ENCODE measurements around the gene PTCD3.

The PTCD3 gene

DNA sequence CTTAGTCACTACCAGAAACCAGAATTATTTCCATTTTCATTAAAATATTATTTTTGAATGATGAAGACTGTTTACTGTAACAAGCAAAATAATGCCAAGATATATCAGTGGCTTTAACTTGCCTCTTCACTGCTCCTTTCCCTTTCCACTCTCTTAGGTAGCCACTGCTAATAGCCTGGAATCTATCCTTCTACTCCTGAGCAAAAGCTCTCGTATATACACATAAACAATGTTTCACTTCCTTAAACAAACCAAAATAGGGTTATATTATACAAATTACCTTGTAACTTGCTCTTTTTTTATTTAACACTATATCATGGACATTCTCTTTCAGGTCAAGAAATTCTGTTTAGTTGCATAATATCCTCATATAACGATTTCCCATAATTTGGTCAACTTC, 68.4 kb downstream of the PTCD3 start:
- TF ChIP-seq, protein P1, sequence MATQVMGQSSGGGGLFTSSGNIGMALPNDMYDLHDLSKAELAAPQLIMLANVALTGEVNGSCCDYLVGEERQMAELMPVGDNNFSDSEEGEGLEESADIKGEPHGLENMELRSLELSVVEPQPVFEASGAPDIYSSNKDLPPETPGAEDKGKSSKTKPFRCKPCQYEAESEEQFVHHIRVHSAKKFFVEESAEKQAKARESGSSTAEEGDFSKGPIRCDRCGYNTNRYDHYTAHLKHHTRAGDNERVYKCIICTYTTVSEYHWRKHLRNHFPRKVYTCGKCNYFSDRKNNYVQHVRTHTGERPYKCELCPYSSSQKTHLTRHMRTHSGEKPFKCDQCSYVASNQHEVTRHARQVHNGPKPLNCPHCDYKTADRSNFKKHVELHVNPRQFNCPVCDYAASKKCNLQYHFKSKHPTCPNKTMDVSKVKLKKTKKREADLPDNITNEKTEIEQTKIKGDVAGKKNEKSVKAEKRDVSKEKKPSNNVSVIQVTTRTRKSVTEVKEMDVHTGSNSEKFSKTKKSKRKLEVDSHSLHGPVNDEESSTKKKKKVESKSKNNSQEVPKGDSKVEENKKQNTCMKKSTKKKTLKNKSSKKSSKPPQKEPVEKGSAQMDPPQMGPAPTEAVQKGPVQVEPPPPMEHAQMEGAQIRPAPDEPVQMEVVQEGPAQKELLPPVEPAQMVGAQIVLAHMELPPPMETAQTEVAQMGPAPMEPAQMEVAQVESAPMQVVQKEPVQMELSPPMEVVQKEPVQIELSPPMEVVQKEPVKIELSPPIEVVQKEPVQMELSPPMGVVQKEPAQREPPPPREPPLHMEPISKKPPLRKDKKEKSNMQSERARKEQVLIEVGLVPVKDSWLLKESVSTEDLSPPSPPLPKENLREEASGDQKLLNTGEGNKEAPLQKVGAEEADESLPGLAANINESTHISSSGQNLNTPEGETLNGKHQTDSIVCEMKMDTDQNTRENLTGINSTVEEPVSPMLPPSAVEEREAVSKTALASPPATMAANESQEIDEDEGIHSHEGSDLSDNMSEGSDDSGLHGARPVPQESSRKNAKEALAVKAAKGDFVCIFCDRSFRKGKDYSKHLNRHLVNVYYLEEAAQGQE (IDR thresholded peaks at IDR 0.05; ENCODE audit: insufficient replicate concordance, low read depth): no peak
- TF ChIP-seq, protein P2, sequence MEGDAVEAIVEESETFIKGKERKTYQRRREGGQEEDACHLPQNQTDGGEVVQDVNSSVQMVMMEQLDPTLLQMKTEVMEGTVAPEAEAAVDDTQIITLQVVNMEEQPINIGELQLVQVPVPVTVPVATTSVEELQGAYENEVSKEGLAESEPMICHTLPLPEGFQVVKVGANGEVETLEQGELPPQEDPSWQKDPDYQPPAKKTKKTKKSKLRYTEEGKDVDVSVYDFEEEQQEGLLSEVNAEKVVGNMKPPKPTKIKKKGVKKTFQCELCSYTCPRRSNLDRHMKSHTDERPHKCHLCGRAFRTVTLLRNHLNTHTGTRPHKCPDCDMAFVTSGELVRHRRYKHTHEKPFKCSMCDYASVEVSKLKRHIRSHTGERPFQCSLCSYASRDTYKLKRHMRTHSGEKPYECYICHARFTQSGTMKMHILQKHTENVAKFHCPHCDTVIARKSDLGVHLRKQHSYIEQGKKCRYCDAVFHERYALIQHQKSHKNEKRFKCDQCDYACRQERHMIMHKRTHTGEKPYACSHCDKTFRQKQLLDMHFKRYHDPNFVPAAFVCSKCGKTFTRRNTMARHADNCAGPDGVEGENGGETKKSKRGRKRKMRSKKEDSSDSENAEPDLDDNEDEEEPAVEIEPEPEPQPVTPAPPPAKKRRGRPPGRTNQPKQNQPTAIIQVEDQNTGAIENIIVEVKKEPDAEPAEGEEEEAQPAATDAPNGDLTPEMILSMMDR (IDR thresholded peaks at IDR 0.05; ENCODE audit: insufficient read depth, low read length): no peak
- no peak for TF ChIP-seq SPI1 (IDR thresholded peaks at IDR 0.05; ENCODE audit: borderline replicate concordance, low read depth)
- no peak for TF ChIP-seq GABPA (IDR thresholded peaks at IDR 0.05; ENCODE audit: low read depth)
- TF ChIP-seq POLR2AphosphoS5 (IDR thresholded peaks at IDR 0.05; ENCODE audit: low read depth): no peak
- no peak for DNase-seq (ENCODE audit: low read depth in 1 of 2, low spot score in 1 of 2)
- no peaks in the 10 kb centered on the region for H3K27me3 ChIP-seq (ENCODE audit: insufficient read depth, poor library complexity, severe bottlenecking)
- H3K4me3 ChIP-seq (replicated peaks; ENCODE audit: insufficient read depth, low read length): no peak overlapping the region
- peak overlapping the region; percentile 28 for H3K27ac ChIP-seq (replicated peaks)

DNA sequence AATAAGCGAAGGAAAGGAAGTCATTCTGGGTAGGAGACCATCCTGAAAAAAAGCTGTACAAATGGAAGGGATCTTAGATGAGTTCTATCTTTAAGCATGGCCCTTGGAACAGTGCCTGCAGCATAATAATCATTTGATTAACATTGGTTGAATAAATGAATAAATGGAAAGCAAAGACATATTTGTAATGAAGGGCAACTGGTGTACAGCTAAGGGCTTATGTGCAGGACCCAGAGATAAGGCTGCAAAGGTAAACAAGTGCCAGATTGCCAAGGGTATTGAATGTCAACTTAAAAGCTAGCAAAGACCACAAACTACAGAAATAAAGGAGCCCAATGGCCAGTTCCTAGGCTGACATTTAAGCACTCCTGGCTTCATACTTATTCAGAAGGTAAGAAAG, 69.8 kb downstream of the PTCD3 start:
- H3K4me3 ChIP-seq (replicated peaks; ENCODE audit: insufficient read depth, low read length): no peak overlapping the region

DNA sequence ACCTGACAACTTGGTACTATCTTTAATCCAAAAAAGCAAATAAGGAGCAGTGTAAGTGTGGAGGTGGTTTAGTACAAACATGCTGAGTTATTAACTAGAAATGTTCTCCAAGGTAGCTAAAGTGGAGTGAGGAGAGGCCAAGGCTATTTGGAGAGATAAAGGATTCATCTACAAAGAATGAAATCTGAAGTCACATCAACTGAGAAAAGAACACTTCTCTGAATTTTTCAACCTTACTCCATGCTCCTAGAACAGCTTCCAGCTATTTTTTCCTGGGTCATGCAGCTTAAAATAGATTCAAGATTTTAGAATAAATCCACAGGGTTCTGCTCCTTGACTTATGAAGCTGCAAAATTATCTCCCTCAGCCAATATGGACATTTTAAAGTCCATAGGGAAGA, 70.6 kb downstream of the PTCD3 start:
- DNase-seq (ENCODE audit: low read depth in 1 of 2, low spot score in 1 of 2): no peak
- Histone ChIP-seq H3K27ac (replicated peaks) (no peak overlapping the region), H3K4me3 (replicated peaks; ENCODE audit: insufficient read depth, low read length) (no peak overlapping the region), H3K27me3 (ENCODE audit: insufficient read depth, poor library complexity, severe bottlenecking) (no peaks in the 10 kb centered on the region)
- TF ChIP-seq SPI1 (IDR thresholded peaks at IDR 0.05; ENCODE audit: borderline replicate concordance, low read depth): no peak
- no peak for TF ChIP-seq POLR2AphosphoS5 (IDR thresholded peaks at IDR 0.05; ENCODE audit: low read depth)
- TF ChIP-seq, protein P2 (IDR thresholded peaks at IDR 0.05; ENCODE audit: insufficient read depth, low read length): no peak
- TF ChIP-seq, protein P1 (IDR thresholded peaks at IDR 0.05; ENCODE audit: insufficient replicate concordance, low read depth): no peak
- TF ChIP-seq GABPA (IDR thresholded peaks at IDR 0.05; ENCODE audit: low read depth): no peak

More for the DNA sequence above, 69.8 kb downstream of the PTCD3 start:
- Histone ChIP-seq H3K27me3 (ENCODE audit: insufficient read depth, poor library complexity, severe bottlenecking) (no peaks in the 10 kb centered on the region), H3K27ac (replicated peaks) (no peak overlapping the region)
- no peak for DNase-seq (ENCODE audit: low read depth in 1 of 2, low spot score in 1 of 2)
- TF ChIP-seq, protein P2 (IDR thresholded peaks at IDR 0.05; ENCODE audit: insufficient read depth, low read length): no peak
- TF ChIP-seq, protein P1 (IDR thresholded peaks at IDR 0.05; ENCODE audit: insufficient replicate concordance, low read depth): no peak
- TF ChIP-seq SPI1 (IDR thresholded peaks at IDR 0.05; ENCODE audit: borderline replicate concordance, low read depth) (no peak), GABPA (IDR thresholded peaks at IDR 0.05; ENCODE audit: low read depth) (no peak), POLR2AphosphoS5 (IDR thresholded peaks at IDR 0.05; ENCODE audit: low read depth) (no peak)

All from HL-60 (cell line).